K562 (cell line): Measurements from ENCODE around the gene CDC27. TPM values are rescaled to one million over a fixed set of nuclear protein-coding genes. Genes with fewer than 3 reads are reported as not detected.

Experiments used
- ATAC-seq: fragments of 200-7000 bp; cut with Tn5 transposase; 3 replicates; pipeline ENCODE4 v1.9.1; 2020; ENCODE audit warnings: moderate library complexity
- BruUV-seq: library from RNA; stranded (reverse); fragments of 400-500 nt; replicated peaks from 2 replicates; lab custom pipeline; 2021; lab: Mats Ljungman, UMichigan
- CTCF ChIA-PET: fragments of 300-600 bp; formaldehyde crosslinking; extraction: SDS; loops from one replicate; lab custom pipeline; 2021; ENCODE audit warnings: low intra/inter-chr PET ratio; lab: Yijun Ruan, JAX
- POLR2A ChIA-PET: fragments of 300-600, 350-650 bp; sonication (Branson Sonifier 250); formaldehyde crosslinking; extraction: SDS; loops from one replicate; lab custom pipeline; 2021; ENCODE audit warnings: antibody characterized with exemption, inconsistent platforms; lab: Yijun Ruan, JAX
- DNase-seq, 4 experiments: peaks; one replicate each; pipeline versions ENCODE4 v3.0.0 to v3.0.0-alpha.2; 2011 to 2018; ENCODE audit warnings: low spot score in 3 of 4, mixed read lengths in 3 of 4; ENCODE audit errors: extremely low read depth in 1 of 4
- FAIRE-seq: peaks from 2 replicates; lab custom pipeline; 2011; peaks lifted over from hg19 to GRCh38; lab: Jason Lieb, UNC
- H2AFZ ChIP-seq: 2 replicates; pipeline ENCODE4 v1.6.0; 2011; ENCODE audit warnings: low read depth, low read length, control low read depth, inconsistent platforms
- H3K27ac ChIP-seq: fragments of 200-600 bp; 3 replicates; pipeline ENCODE4 v1.8.0; 2011; ENCODE audit warnings: low read depth, mild to moderate bottlenecking, control low read depth, inconsistent platforms, low read length, moderate library complexity, mixed read lengths; ENCODE audit errors: extremely low read depth
- H3K27me3 ChIP-seq, 2 experiments: fragments of 300-600 bp in 1 of 2; 2 replicates in 1 of 2; 3 replicates in 1 of 2; pipeline versions ENCODE4 v1.6.0 to v1.8.0; 2011; ENCODE audit warnings: inconsistent platforms in 2 of 2, low read length in 2 of 2, mild to moderate bottlenecking in 1 of 2, mixed read lengths in 1 of 2, moderate library complexity in 1 of 2; ENCODE audit not compliant: control insufficient read depth in 2 of 2, insufficient read depth in 2 of 2
- H3K36me3 ChIP-seq: fragments of 300-600 bp; 3 replicates; pipeline ENCODE4 v1.8.0; 2011; ENCODE audit warnings: mild to moderate bottlenecking, low read length, inconsistent platforms; ENCODE audit not compliant: control insufficient read depth, insufficient read depth
- H3K4me1 ChIP-seq, 2 experiments: fragments of 200-600 bp in 1 of 2; replicated peaks in 1 of 2; 2 replicates in 1 of 2; 3 replicates in 1 of 2; pipeline versions ENCODE4 v1.5.1 to v1.8.0; 2011; ENCODE audit warnings: inconsistent platforms in 2 of 2, low read length in 2 of 2, mild to moderate bottlenecking in 1 of 2, mixed read lengths in 1 of 2, moderate library complexity in 1 of 2; ENCODE audit not compliant: control insufficient read depth in 2 of 2, insufficient read depth in 2 of 2
- H3K4me2 ChIP-seq: 2 replicates; pipeline ENCODE4 v1.6.1; 2011; ENCODE audit warnings: low read length, control low read depth, inconsistent platforms, mixed read lengths; ENCODE audit not compliant: insufficient read depth
- H3K4me3 ChIP-seq: fragments of 200-600 bp; sonication (generic), shearing (Covaris generic); 2 replicates; pipeline ENCODE4 v1.5.1; 2016; ENCODE audit warnings: control low read depth, inconsistent platforms
- H3K79me2 ChIP-seq: fragments of 200-600 bp; 3 replicates; pipeline ENCODE4 v1.8.0; 2011; ENCODE audit warnings: low read length, inconsistent platforms; ENCODE audit not compliant: control insufficient read depth, insufficient read depth
- H3K9ac ChIP-seq, 2 experiments: 2 replicates each; pipeline versions ENCODE4 v1.6.0 to v1.6.1; 2011; ENCODE audit warnings: low read depth in 2 of 2, low read length in 2 of 2, control low read depth in 1 of 2, inconsistent platforms in 1 of 2, mild to moderate bottlenecking in 1 of 2, mixed read lengths in 1 of 2; ENCODE audit not compliant: insufficient read depth in 1 of 2
- H3K9me1 ChIP-seq: one replicate; pipeline ENCODE4 v1.6.0; 2011; ENCODE audit warnings: inconsistent platforms, mild to moderate bottlenecking, low read length, moderate library complexity; ENCODE audit not compliant: control insufficient read depth, insufficient read depth
- H3K9me3 ChIP-seq: replicated peaks from 2 replicates; pipeline ENCODE4 v1.5.1; 2011; ENCODE audit warnings: low read depth, low read length, inconsistent platforms; ENCODE audit not compliant: control insufficient read depth, insufficient read depth
- H4K20me1 ChIP-seq: replicated peaks from 2 replicates; pipeline ENCODE4 v1.6.1; 2011; ENCODE audit warnings: low read length, inconsistent platforms, mixed read lengths; ENCODE audit not compliant: control insufficient read depth, insufficient read depth
- BCOR ChIP-seq: fragments of 450-650 bp; IDR thresholded peaks from 2 replicates; pipeline ENCODE4 v1.6.1; 2016
- CTCFL ChIP-seq: IDR thresholded peaks from 2 replicates; pipeline ENCODE4 v1.6.1; 2011; ENCODE audit warnings: borderline replicate concordance, low read depth, mild to moderate bottlenecking, moderate library complexity, low read length; ENCODE audit not compliant: insufficient read depth, poor library complexity, severe bottlenecking
- IFI16 ChIP-seq: fragments of 250-450 bp; sonication (Bioruptor Pico); IDR thresholded peaks from 2 replicates; pipeline ENCODE4 v2.1.2; 2022; ENCODE audit warnings: mild to moderate bottlenecking, inconsistent platforms
- ILK ChIP-seq: fragments of 450-650 bp; IDR thresholded peaks from 2 replicates; pipeline ENCODE4 v1.6.1; 2016; ENCODE audit warnings: missing genetic modification characterization, low read depth, mild to moderate bottlenecking, missing compliant biosample characterization, moderate library complexity, borderline replicate concordance
- PRDM10 ChIP-seq: fragments of 450-650 bp; IDR thresholded peaks from 2 replicates; pipeline ENCODE4 v1.6.1; 2018; ENCODE audit not compliant: partially characterized antibody
- RBM25 ChIP-seq: fragments of 200-400 bp; formaldehyde crosslinking; IDR thresholded peaks from 2 replicates; pipeline ENCODE4 v1.6.1; 2018; ENCODE audit warnings: low read length, low read depth, moderate library complexity; ENCODE audit not compliant: severe bottlenecking
- SETDB1 ChIP-seq: IDR thresholded peaks from one replicate; pipeline ENCODE4 v1.6.1; 2012; ENCODE audit warnings: low read length, control low read depth, inconsistent platforms
- XRCC5 ChIP-seq: fragments of 200-400 bp; formaldehyde crosslinking; IDR thresholded peaks from 2 replicates; pipeline ENCODE4 v1.6.1; 2017; ENCODE audit warnings: low read depth, mild to moderate bottlenecking, low read length
- ZNF121 ChIP-seq: sonication (generic); formaldehyde crosslinking; conservative IDR thresholded peaks from 2 replicates; pipeline ENCODE4 v1.8.0; 2022; ENCODE audit warnings: missing genetic modification reagents
- WGBS: fragments of 100-300 bp; shearing (Covaris generic); methylation state at CpG from one replicate; pipeline ENCODE4 v1.1.6; 2016; ENCODE audit warnings: low coverage, mixed read lengths; ENCODE audit not compliant: insufficient coverage; ENCODE audit errors: missing lambda C conversion rate; 5-methylcytosine and 5-hydroxymethylcytosine counted together
- in situ Hi-C: fragments of 300-500 bp; cut with MboI; formaldehyde crosslinking; loops from 4 replicates; pipeline ENCODE4 v1.15.0; 2018; ENCODE audit warnings: inconsistent platforms, mixed read lengths
- intact Hi-C: fragments of 100-400 bp; cut with micrococcal nuclease; formaldehyde crosslinking; loops from 2 replicates; pipeline ENCODE4 v1.14.2; 2022
- polyA plus RNA-seq, 8 experiments: library from polyadenylated mRNA; depleted of rRNA in 4 of 8; stranded (reverse) in 5 of 8; unstranded in 3 of 8; fragments of >200 nt; fragmentation: Nextera tagmentation in 2 of 8; fragmentation: Illumina TruSeq in 1 of 8; extraction: Ambion mirVana in 2 of 8; extraction: Trizol in 1 of 8; gene quantifications; 2 replicates each; pipeline versions ENCODE4 v1.2.1 to v1.2.3, GENCODE V29; 2011 to 2014; ENCODE audit warnings: inconsistent platforms in 1 of 8, missing spikeins in 1 of 8
- total RNA-seq, 7 experiments: library from RNA; depleted of rRNA in 6 of 7; stranded (reverse); fragments of >200 nt in 6 of 7; fragmentation: Illumina TruSeq in 2 of 7; extraction: Trizol in 2 of 7; gene quantifications; 2 replicates each; pipeline versions ENCODE4 v1.2.1 to v1.2.3, GENCODE V29; 2011 to 2021; ENCODE audit warnings: low replicate concordance in 1 of 7

The CDC27 gene
- total and polyA plus RNA-seq, 9 of the 15 experiments (the other 6 are each of a cell fraction or from before 2014, with no cell fraction given): 28.6 to 155 (median 94.1) TPM

- FAIRE-seq (no peak), DNase-seq (no peak), ATAC-seq (no peak)
- no peak overlapping the region for H3K27ac ChIP-seq
- no peak overlapping the region for H3K4me3 ChIP-seq
- ChIA-PET POLR2A (interaction anchor here (1.1 kb wide), 1 partner anchor 10 kb away, joined by 3 read pairs; no protein-coding TSS in a partner anchor), CTCF (interaction anchor here (3.7 kb wide), 1 partner anchor 83 kb away, joined by 58 read pairs; no protein-coding TSS in a partner anchor)
- H3K9me3 ChIP-seq: no peaks in the 10 kb centered on the region; the same call in 1 of the 2 replicates
- WGBS: 45% methylated on average over 2 of the region's 2 CpGs
- intact Hi-C loops (no loop called here), in situ Hi-C loops (loop anchor here (5.0 kb wide), 1 partner anchor 80 kb away; no protein-coding TSS in a partner anchor)
- no peaks in the 10 kb centered on the region for H3K27me3 ChIP-seq
- H3K4me1 ChIP-seq: peaks cover 6 to 18% of the 10 kb centered on the region in 2 experiments; a peak in 3 of 5 replicates
- H3K4me2 ChIP-seq: no peak overlapping the region
- no peak overlapping the region for H3K9ac ChIP-seq
- no TSS peak for BruUV-seq
- TF ChIP-seq XRCC5 (no peak), IFI16 (no peak), ZNF121 (peak; percentile 96), BCOR (peak; percentile 43; the same call in 1 of the 2 replicates), RBM25 (peak; percentile 47)
- peak overlapping the region; percentile 77; the same call in 1 of the 2 replicates for H2AFZ ChIP-seq
- no peaks in the 10 kb centered on the region for H3K9me1 ChIP-seq
- no peaks in the 10 kb centered on the region for H4K20me1 ChIP-seq
- no peaks in the 10 kb centered on the region for H3K36me3 ChIP-seq
- H3K79me2 ChIP-seq: no peaks in the 10 kb centered on the region
Observed at GRCh38 chr17:47232465-47232864, 43.4 kb upstream of the CDC27 start.

GRCh38 chr17:47231866-47232265, 42.8 kb upstream of the CDC27 start:
- intact Hi-C loops (loop anchor here (2.0 kb wide), 2 partner anchors 57 to 383 kb away; no protein-coding TSS in a partner anchor), in situ Hi-C loops (loop anchor here (5.0 kb wide), 1 partner anchor 80 kb away; no protein-coding TSS in a partner anchor)
- FAIRE-seq: no peak
- Histone ChIP-seq H3K36me3 (no peaks in the 10 kb centered on the region), H3K9me1 (no peaks in the 10 kb centered on the region), H4K20me1 (no peaks in the 10 kb centered on the region), H3K4me2 (no peak overlapping the region), H3K27me3 (no peaks in the 10 kb centered on the region), H3K9me3 (no peaks in the 10 kb centered on the region; the same call in 1 of the 2 replicates), H3K79me2 (no peaks in the 10 kb centered on the region), H3K4me1 (peaks cover 5 to 18% of the 10 kb centered on the region in 2 experiments; a peak in 3 of 5 replicates), H3K4me3 (no peak overlapping the region), H3K9ac (no peak overlapping the region), H2AFZ (no peak overlapping the region)
- POLR2A ChIA-PET: interaction anchor here (0.6 to 0.9 kb wide), 2 partner anchors 29 to 233 kb away, joined by 3 to 4 read pairs; no protein-coding TSS in a partner anchor
- 70% methylated on average over 3 of the region's 3 CpGs for WGBS
- CTCF ChIA-PET: interaction anchor here (3.7 kb wide), 1 partner anchor 83 kb away, joined by 58 read pairs; no protein-coding TSS in a partner anchor
- no peak for ATAC-seq
- no TSS peak for BruUV-seq
- DNase-seq: no peak
- TF ChIP-seq ILK: no peak
- TF ChIP-seq SETDB1: no peak
- TF ChIP-seq PRDM10: no peak
- TF ChIP-seq CTCFL: no peak
- TF ChIP-seq, all 486 proteins: peak for 0
- no peak overlapping the region for H3K27ac ChIP-seq
